SK-N-SH (cell line): ENCODE data around the gene PCYOX1L. TPM values are rescaled to one million over a fixed set of nuclear protein-coding genes. Genes with fewer than 3 reads are reported as not detected.

Source experiments
- CTCF ChIA-PET: fragments of 300-600, 350-600 bp; formaldehyde crosslinking; extraction: SDS; loops from one replicate; lab custom pipeline; 2021; lab: Yijun Ruan, JAX
- POLR2A ChIA-PET: fragments of 350-600 bp; sonication (Branson Sonifier 250); formaldehyde crosslinking; extraction: SDS; loops from one replicate; lab custom pipeline; 2020; ENCODE audit warnings: antibody characterized with exemption, inconsistent platforms; lab: Yijun Ruan, JAX
- DNase-seq: peaks from one replicate; pipeline ENCODE4 v3.0.0; 2012
- H2AFZ ChIP-seq: fragments of 200-600 bp; sonication (generic); 2 replicates; pipeline ENCODE4 v1.8.1; 2016; ENCODE audit warnings: antibody characterized with exemption, mild to moderate bottlenecking, low read depth
- H3F3A ChIP-seq: fragments of 200-600 bp; sonication (generic); replicated peaks from 2 replicates; pipeline ENCODE3; 2016; ENCODE audit warnings: antibody characterized with exemption, mild to moderate bottlenecking; ENCODE audit not compliant: insufficient read depth
- H3K27ac ChIP-seq, 2 experiments: fragments of 200-500 bp in 1 of 2; fragments of 200-600 bp in 1 of 2; sonication (Bioruptor generic) in 1 of 2; sonication (generic), shearing (Covaris generic) in 1 of 2; 2 replicates each; pipeline versions ENCODE4 v1.5.1 to v1.6.1; 2014 to 2016; ENCODE audit warnings: low read depth in 2 of 2, inconsistent platforms in 1 of 2, low read length in 1 of 2, mild to moderate bottlenecking in 1 of 2, mixed read lengths in 1 of 2
- H3K27me3 ChIP-seq: fragments of 200-600 bp; sonication (generic), shearing (Covaris generic); 2 replicates; pipeline ENCODE4 v1.6.1; 2016; ENCODE audit warnings: mixed run types; ENCODE audit not compliant: insufficient read depth
- H3K36me3 ChIP-seq, 2 experiments: fragments of 200-500 bp in 1 of 2; fragments of 200-600 bp in 1 of 2; sonication (Bioruptor generic) in 1 of 2; sonication (generic) in 1 of 2; replicated peaks in 1 of 2; 2 replicates each; pipeline versions ENCODE3 to v1.5.1; 2014 to 2016; ENCODE audit warnings: low read length in 1 of 2, mild to moderate bottlenecking in 1 of 2; ENCODE audit not compliant: insufficient read depth in 2 of 2, control insufficient read depth in 1 of 2
- H3K4me1 ChIP-seq, 2 experiments: fragments of 200-500 bp in 1 of 2; fragments of 200-600 bp in 1 of 2; sonication (Bioruptor generic) in 1 of 2; sonication (generic), shearing (Covaris generic) in 1 of 2; 2 replicates each; pipeline versions ENCODE4 v1.5.1 to v1.6.1; 2014 to 2016; ENCODE audit warnings: low read depth in 1 of 2, low read length in 1 of 2, mixed run types in 1 of 2; ENCODE audit not compliant: insufficient read depth in 2 of 2, control insufficient read depth in 1 of 2
- H3K4me2 ChIP-seq: fragments of 200-600 bp; sonication (generic), shearing (Covaris generic); 2 replicates; pipeline ENCODE4 v1.6.1; 2017; ENCODE audit warnings: mixed run types
- H3K4me3 ChIP-seq, 2 experiments: fragments of 200-500 bp in 1 of 2; fragments of 200-600 bp in 1 of 2; sonication (Bioruptor generic) in 1 of 2; sonication (generic), shearing (Covaris generic) in 1 of 2; 2 replicates each; pipeline versions ENCODE4 v1.5.1 to v1.8.1; 2014 to 2016; ENCODE audit warnings: low read depth in 2 of 2, inconsistent platforms in 1 of 2, low read length in 1 of 2, mild to moderate bottlenecking in 1 of 2, mixed read lengths in 1 of 2, moderate library complexity in 1 of 2
- H3K79me2 ChIP-seq: fragments of 200-600 bp; sonication (generic); 2 replicates; pipeline ENCODE4 v1.8.1; 2017; ENCODE audit warnings: mild to moderate bottlenecking; ENCODE audit not compliant: insufficient read depth
- H3K9ac ChIP-seq: fragments of 200-600 bp; sonication (generic); 2 replicates; pipeline ENCODE4 v1.6.1; 2017; ENCODE audit warnings: mixed run types
- H3K9me2 ChIP-seq: fragments of 200-600 bp; sonication (generic); 2 replicates; pipeline ENCODE4 v1.6.1; 2017; ENCODE audit warnings: mixed run types
- H3K9me3 ChIP-seq: fragments of 200-600 bp; sonication (generic); 2 replicates; pipeline ENCODE4 v1.6.1; 2017; ENCODE audit warnings: mixed run types, mild to moderate bottlenecking, moderate library complexity
- H4K20me1 ChIP-seq: fragments of 200-600 bp; sonication (generic); 2 replicates; pipeline ENCODE4 v1.6.1; 2017; ENCODE audit warnings: mild to moderate bottlenecking, mixed run types; ENCODE audit not compliant: insufficient read depth
- CHD2 ChIP-seq: fragments of 150-350 bp; IDR thresholded peaks from 2 replicates; pipeline ENCODE4 v1.6.1; 2018; ENCODE audit warnings: low read length; ENCODE audit not compliant: partially characterized antibody
- CTCF ChIP-seq: fragments of 200-600 bp; sonication (generic); IDR thresholded peaks from 2 replicates; pipeline ENCODE4 v1.6.1; 2017; ENCODE audit warnings: antibody characterized with exemption, mild to moderate bottlenecking, moderate library complexity
- ELF1 ChIP-seq: IDR thresholded peaks from 2 replicates; pipeline ENCODE4 v1.4.0; 2012
- EZH2phosphoT487 ChIP-seq: fragments of 200-600 bp; sonication (generic); IDR thresholded peaks from 2 replicates; pipeline ENCODE4 v1.6.1; 2017; ENCODE audit warnings: low read depth, mixed run types, mild to moderate bottlenecking, antibody characterized with exemption, moderate library complexity, borderline replicate concordance
- GATA2 ChIP-seq: sonication (generic); formaldehyde crosslinking; IDR thresholded peaks from 2 replicates; pipeline ENCODE4 v1.5.0; 2020; ENCODE audit warnings: mild to moderate bottlenecking, missing genetic modification reagents
- IRF3 ChIP-seq: fragments of 150-350 bp; IDR thresholded peaks from 2 replicates; pipeline ENCODE4 v1.6.1; 2016; ENCODE audit warnings: mild to moderate bottlenecking, low read depth, low read length
- MAX ChIP-seq: IDR thresholded peaks from 2 replicates; pipeline ENCODE4 v1.4.0; 2012; ENCODE audit warnings: low read depth
- MEF2A ChIP-seq: IDR thresholded peaks from 2 replicates; pipeline ENCODE4 v1.4.0; 2012; ENCODE audit warnings: low read depth, borderline replicate concordance
- MXI1 ChIP-seq: IDR thresholded peaks from 2 replicates; pipeline ENCODE4 v1.6.1; 2012; ENCODE audit warnings: mild to moderate bottlenecking, low read depth, low read length, improper control_type of control experiment
- PBX3 ChIP-seq: IDR thresholded peaks from 2 replicates; pipeline ENCODE4; 2012
- RAD21 ChIP-seq: IDR thresholded peaks from 2 replicates; pipeline ENCODE4 v1.6.1; 2012; ENCODE audit warnings: mild to moderate bottlenecking, low read length
- RCOR1 ChIP-seq: fragments of 150-350 bp; IDR thresholded peaks from 2 replicates; pipeline ENCODE4 v1.6.1; 2017; ENCODE audit warnings: antibody characterized with exemption, low read length
- SIN3A ChIP-seq: IDR thresholded peaks from 2 replicates; pipeline ENCODE4 v1.6.1; 2012; ENCODE audit warnings: low read depth, mild to moderate bottlenecking, low read length, moderate library complexity, borderline replicate concordance
- SMC3 ChIP-seq: IDR thresholded peaks from 2 replicates; pipeline ENCODE4 v1.6.1; 2012; ENCODE audit warnings: low read depth, low read length, improper control_type of control experiment
- WGBS: methylation state at CpG from one replicate; pipeline ENCODE4 v1.1.6; 2017; ENCODE audit warnings: low lambda C conversion rate; 5-methylcytosine and 5-hydroxymethylcytosine counted together
- polyA plus RNA-seq, 3 experiments: library from polyadenylated mRNA; depleted of rRNA; stranded (reverse); fragments of >200 nt; gene quantifications; 2 replicates each; pipeline ENCODE4 v1.2.3, GENCODE V29; 2012
- TF ChIP-seq, protein P1 (sequence below): IDR thresholded peaks from 2 replicates; pipeline ENCODE4 v1.4.0; 2012; ENCODE audit warnings: low read depth, borderline replicate concordance

Gene PCYOX1L
- polyA plus RNA-seq, 1 of the 3 experiments (the other 2 are of a cell fraction) = 17.5 TPM

DNA sequence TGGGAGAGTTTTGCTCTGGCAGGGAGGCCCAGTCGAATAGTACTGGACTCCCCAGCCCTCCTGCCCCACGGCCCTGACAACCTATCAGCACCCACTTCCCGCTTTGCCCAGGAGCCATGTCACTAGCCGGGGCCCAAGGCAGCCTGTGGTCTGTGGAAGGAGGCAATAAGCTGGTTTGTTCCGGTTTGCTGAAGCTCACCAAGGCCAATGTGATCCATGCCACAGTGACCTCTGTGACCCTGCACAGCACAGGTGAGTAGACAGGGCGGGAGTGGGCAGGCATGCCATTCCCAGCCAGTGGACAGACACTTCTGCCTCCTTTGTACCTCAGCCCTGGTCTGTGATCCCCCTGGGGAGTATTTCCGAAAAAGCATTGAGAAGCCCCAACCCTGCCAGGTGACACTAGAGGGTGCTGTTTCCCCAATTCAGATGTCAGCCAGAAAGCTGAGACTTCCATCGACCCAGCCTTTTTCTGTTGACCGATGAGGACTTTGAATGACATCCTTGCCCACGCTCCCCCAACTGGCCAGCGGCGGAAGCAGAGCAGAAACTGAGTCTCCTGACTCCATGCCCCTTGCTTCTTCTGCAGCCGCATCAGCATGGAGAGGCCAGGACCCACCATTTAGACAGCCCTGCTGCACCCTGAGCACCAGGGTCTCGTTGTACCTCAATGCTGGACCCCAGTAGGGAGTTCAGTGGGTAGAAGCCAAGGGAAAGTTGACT is 9.6 kb downstream of the PCYOX1L start:
- no peak overlapping the region; a peak in 1 of 4 replicates for H3K27ac ChIP-seq
- H3K9me2 ChIP-seq = no peaks in the 10 kb centered on the region
- TF ChIP-seq SMC3 (peak; percentile 81), IRF3 (no peak), CHD2 (peak; percentile 20), RAD21 (peak; percentile 87), MXI1 (no peak), SIN3A (no peak), CTCF (peak; percentile 88), PBX3 (no peak; the same call in 1 of the 2 replicates)
- TF ChIP-seq, all 33 proteins: peak for 4
- 17% methylated on average over 8 of the region's 14 CpGs for WGBS
- no peak overlapping the region for H3K9ac ChIP-seq
- no peak overlapping the region for H3K4me2 ChIP-seq
- no peaks in the 10 kb centered on the region for H4K20me1 ChIP-seq
- H3F3A ChIP-seq = no peaks in the 10 kb centered on the region
- H3K36me3 ChIP-seq = no peaks in the 10 kb centered on the region
- H3K79me2 ChIP-seq = no peaks in the 10 kb centered on the region
- peak; percentile 87 for DNase-seq
- H3K9me3 ChIP-seq = no peaks in the 10 kb centered on the region
- H3K4me1 ChIP-seq = peaks cover 0 to 14% of the 10 kb centered on the region in 2 experiments; a peak in 1 of 4 replicates
- ChIA-PET POLR2A (interaction anchor here (0.6 to 1.8 kb wide), 4 partner anchors 9 to 67 kb away, joined by 3 to 9 read pairs (median 6); partner anchors contain the start of gene PCYOX1L), CTCF (interaction anchor here (0.6 to 41.4 kb wide), 38 partner anchors 9 to 266 kb away, joined by 3 to 1751 read pairs (median 6); partner anchors contain the start of genes CSNK1A1, IL17B and PCYOX1L)
- H2AFZ ChIP-seq = no peak overlapping the region
- no peaks in the 10 kb centered on the region for H3K27me3 ChIP-seq
- no peak overlapping the region; a peak in 1 of 4 replicates for H3K4me3 ChIP-seq

- Histone ChIP-seq H3K4me2 (no peak overlapping the region), H3K4me1 (peaks cover 0 to 14% of the 10 kb centered on the region in 2 experiments; a peak in 1 of 4 replicates), H3K9me3 (no peaks in the 10 kb centered on the region), H3K9ac (no peak overlapping the region), H3K79me2 (no peaks in the 10 kb centered on the region), H2AFZ (no peak overlapping the region), H3K27me3 (no peaks in the 10 kb centered on the region), H3K9me2 (no peaks in the 10 kb centered on the region), H3K36me3 (no peaks in the 10 kb centered on the region), H3K27ac (no peak overlapping the region; a peak in 1 of 4 replicates), H3K4me3 (no peak overlapping the region), H3F3A (no peaks in the 10 kb centered on the region), H4K20me1 (no peaks in the 10 kb centered on the region)
- DNase-seq = no peak
- 95% methylated on average over 20 of the region's 22 CpGs for WGBS
- ChIA-PET POLR2A (interaction anchor here (1.0 to 1.8 kb wide), 4 partner anchors 10 to 66 kb away, joined by 3 to 9 read pairs (median 6); partner anchors contain the start of gene PCYOX1L), CTCF (interaction anchor here (0.6 to 41.4 kb wide), 37 partner anchors 8 to 265 kb away, joined by 3 to 1751 read pairs (median 7); partner anchors contain the start of genes CSNK1A1, IL17B and PCYOX1L)
- no peak for TF ChIP-seq SIN3A
- no peak for TF ChIP-seq ELF1
- TF ChIP-seq EZH2phosphoT487 = no peak
- no peak for TF ChIP-seq MAX
- TF ChIP-seq GATA2 (CRISPR knock-in tag) = no peak
- TF ChIP-seq RCOR1 = no peak
- TF ChIP-seq, protein P1, sequence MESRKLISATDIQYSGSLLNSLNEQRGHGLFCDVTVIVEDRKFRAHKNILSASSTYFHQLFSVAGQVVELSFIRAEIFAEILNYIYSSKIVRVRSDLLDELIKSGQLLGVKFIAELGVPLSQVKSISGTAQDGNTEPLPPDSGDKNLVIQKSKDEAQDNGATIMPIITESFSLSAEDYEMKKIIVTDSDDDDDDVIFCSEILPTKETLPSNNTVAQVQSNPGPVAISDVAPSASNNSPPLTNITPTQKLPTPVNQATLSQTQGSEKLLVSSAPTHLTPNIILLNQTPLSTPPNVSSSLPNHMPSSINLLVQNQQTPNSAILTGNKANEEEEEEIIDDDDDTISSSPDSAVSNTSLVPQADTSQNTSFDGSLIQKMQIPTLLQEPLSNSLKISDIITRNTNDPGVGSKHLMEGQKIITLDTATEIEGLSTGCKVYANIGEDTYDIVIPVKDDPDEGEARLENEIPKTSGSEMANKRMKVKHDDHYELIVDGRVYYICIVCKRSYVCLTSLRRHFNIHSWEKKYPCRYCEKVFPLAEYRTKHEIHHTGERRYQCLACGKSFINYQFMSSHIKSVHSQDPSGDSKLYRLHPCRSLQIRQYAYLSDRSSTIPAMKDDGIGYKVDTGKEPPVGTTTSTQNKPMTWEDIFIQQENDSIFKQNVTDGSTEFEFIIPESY = no peak
- TF ChIP-seq MEF2A = no peak
Measured at GRCh38 chr5:149367972-149368645, 10.3 kb downstream of the PCYOX1L start.
